MM.1S (cell line): ENCODE data around the gene CCDC27.
"Not testable (repeated sequence)": the region's sequence is repeated elsewhere in the genome, so short reads cannot be mapped to it uniquely, and the experiment has no call there.

Source experiments
- DNase-seq: peaks from one replicate; pipeline ENCODE4 v3.0.0-alpha.2; 2015
- H2AFZ ChIP-seq: fragments of 300-600 bp; sonication (generic); 2 replicates; pipeline ENCODE4 v1.6.0; 2016; ENCODE audit warnings: antibody characterized with exemption, low read length
- H3F3A ChIP-seq: fragments of 300-600 bp; sonication (generic); 2 replicates; pipeline ENCODE4 v1.6.1; 2016; ENCODE audit warnings: mild to moderate bottlenecking, antibody characterized with exemption, low read length, moderate library complexity, mixed read lengths; ENCODE audit not compliant: insufficient read depth
- H3K27ac ChIP-seq: fragments of 300-600 bp; sonication (generic); 2 replicates; pipeline ENCODE4 v1.5.1; 2016; ENCODE audit warnings: mild to moderate bottlenecking, low read length
- H3K27me3 ChIP-seq: fragments of 300-600 bp; sonication (generic); replicated peaks from 2 replicates; pipeline ENCODE4 v1.6.0; 2016; ENCODE audit warnings: low read length; ENCODE audit not compliant: insufficient read depth
- H3K36me3 ChIP-seq: fragments of 300-600 bp; sonication (generic); replicated peaks from 2 replicates; pipeline ENCODE4 v1.6.1; 2016; ENCODE audit warnings: mild to moderate bottlenecking, low read length, mixed read lengths; ENCODE audit not compliant: insufficient read depth
- H3K4me1 ChIP-seq: fragments of 300-600 bp; sonication (generic); 2 replicates; pipeline ENCODE4 v1.6.1; 2016; ENCODE audit warnings: low read length, mixed read lengths
- H3K4me2 ChIP-seq: fragments of 300-600 bp; sonication (generic); 2 replicates; pipeline ENCODE4 v1.6.0; 2016; ENCODE audit warnings: low read depth, low read length
- H3K4me3 ChIP-seq: fragments of 300-600 bp; sonication (generic); 2 replicates; pipeline ENCODE4 v1.5.1; 2016; ENCODE audit warnings: low read length, mixed read lengths
- H3K79me2 ChIP-seq: fragments of 300-600 bp; sonication (generic); 2 replicates; pipeline ENCODE4 v1.6.1; 2016; ENCODE audit warnings: mixed run types, low read length, mixed read lengths
- H3K9ac ChIP-seq: fragments of 300-600 bp; sonication (generic); 2 replicates; pipeline ENCODE4 v1.6.1; 2016; ENCODE audit warnings: low read length, mixed read lengths
- H3K9me2 ChIP-seq: fragments of 300-600 bp; sonication (generic); replicated peaks from 2 replicates; pipeline ENCODE4 v1.6.1; 2016; ENCODE audit warnings: mild to moderate bottlenecking, low read length, mixed read lengths; ENCODE audit not compliant: insufficient read depth
- H3K9me3 ChIP-seq: fragments of 300-600 bp; sonication (generic); replicated peaks from 2 replicates; pipeline ENCODE4 v1.6.1; 2016; ENCODE audit warnings: mild to moderate bottlenecking, low read length, mixed read lengths; ENCODE audit not compliant: insufficient read depth
- H4K20me1 ChIP-seq: fragments of 300-600 bp; sonication (generic); 2 replicates; pipeline ENCODE4 v1.6.1; 2016; ENCODE audit warnings: mild to moderate bottlenecking, low read length, moderate library complexity, mixed read lengths; ENCODE audit not compliant: insufficient read depth
- EZH2 ChIP-seq: fragments of 300-600 bp; sonication (generic); optimal IDR thresholded peaks from 2 replicates; pipeline ENCODE3; 2017; ENCODE audit warnings: low read depth, mild to moderate bottlenecking, antibody characterized with exemption, low read length, mixed read lengths
- EZH2phosphoT487 ChIP-seq: fragments of 300-600 bp; sonication (generic); IDR thresholded peaks from 2 replicates; pipeline ENCODE4 v1.6.1; 2018; ENCODE audit warnings: antibody characterized with exemption, low read length
- TF ChIP-seq, protein P1 (sequence below): fragments of 300-600 bp; sonication (generic); IDR thresholded peaks from 2 replicates; pipeline ENCODE4 v1.5.1; 2016; ENCODE audit warnings: antibody characterized with exemption, low read length, mixed read lengths

CCDC27 gene

DNA sequence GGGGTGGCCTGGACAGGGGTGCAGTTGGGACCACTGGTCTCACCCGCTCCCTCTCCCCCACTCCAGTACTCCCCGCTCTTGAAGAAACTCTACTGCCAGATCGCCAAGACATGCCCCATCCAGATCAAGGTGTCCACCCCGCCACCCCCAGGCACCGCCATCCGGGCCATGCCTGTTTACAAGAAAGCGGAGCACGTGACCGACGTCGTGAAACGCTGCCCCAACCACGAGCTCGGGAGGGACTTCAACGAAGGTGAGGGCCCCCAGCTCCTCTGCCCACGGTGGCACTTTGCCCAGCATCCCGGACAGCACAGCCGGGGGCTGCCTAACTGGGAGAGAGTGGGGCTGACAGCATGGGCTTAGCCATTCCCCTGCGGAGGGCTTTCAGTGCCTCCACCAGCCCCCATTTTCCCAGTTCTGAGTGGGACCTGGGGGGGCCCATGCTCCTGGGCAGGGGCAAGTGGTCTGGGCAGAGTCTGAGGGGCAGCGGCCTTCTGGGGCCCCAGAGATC lies 30.2 kb upstream of the CCDC27 start:
- no peaks in the 10 kb centered on the region for H3K9me3 ChIP-seq
- no peak for DNase-seq
- TF ChIP-seq EZH2 (no peak), EZH2phosphoT487 (no peak)
- TF ChIP-seq, protein P1, sequence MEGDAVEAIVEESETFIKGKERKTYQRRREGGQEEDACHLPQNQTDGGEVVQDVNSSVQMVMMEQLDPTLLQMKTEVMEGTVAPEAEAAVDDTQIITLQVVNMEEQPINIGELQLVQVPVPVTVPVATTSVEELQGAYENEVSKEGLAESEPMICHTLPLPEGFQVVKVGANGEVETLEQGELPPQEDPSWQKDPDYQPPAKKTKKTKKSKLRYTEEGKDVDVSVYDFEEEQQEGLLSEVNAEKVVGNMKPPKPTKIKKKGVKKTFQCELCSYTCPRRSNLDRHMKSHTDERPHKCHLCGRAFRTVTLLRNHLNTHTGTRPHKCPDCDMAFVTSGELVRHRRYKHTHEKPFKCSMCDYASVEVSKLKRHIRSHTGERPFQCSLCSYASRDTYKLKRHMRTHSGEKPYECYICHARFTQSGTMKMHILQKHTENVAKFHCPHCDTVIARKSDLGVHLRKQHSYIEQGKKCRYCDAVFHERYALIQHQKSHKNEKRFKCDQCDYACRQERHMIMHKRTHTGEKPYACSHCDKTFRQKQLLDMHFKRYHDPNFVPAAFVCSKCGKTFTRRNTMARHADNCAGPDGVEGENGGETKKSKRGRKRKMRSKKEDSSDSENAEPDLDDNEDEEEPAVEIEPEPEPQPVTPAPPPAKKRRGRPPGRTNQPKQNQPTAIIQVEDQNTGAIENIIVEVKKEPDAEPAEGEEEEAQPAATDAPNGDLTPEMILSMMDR, result no peak
- no peaks in the 10 kb centered on the region for H3K27me3 ChIP-seq
- H3K79me2 ChIP-seq, result no peaks in the 10 kb centered on the region
- H3K4me1 ChIP-seq, result no peaks in the 10 kb centered on the region
- no peak overlapping the region for H3K4me2 ChIP-seq
- H3K9me2 ChIP-seq, result no peaks in the 10 kb centered on the region
- no peaks in the 10 kb centered on the region for H3F3A ChIP-seq
- H4K20me1 ChIP-seq, result no peaks in the 10 kb centered on the region
- no peak overlapping the region for H3K4me3 ChIP-seq
- H3K9ac ChIP-seq, result no peak overlapping the region
- no peaks in the 10 kb centered on the region for H3K36me3 ChIP-seq
- H3K27ac ChIP-seq, result no peak overlapping the region
- no peak overlapping the region for H2AFZ ChIP-seq

DNA sequence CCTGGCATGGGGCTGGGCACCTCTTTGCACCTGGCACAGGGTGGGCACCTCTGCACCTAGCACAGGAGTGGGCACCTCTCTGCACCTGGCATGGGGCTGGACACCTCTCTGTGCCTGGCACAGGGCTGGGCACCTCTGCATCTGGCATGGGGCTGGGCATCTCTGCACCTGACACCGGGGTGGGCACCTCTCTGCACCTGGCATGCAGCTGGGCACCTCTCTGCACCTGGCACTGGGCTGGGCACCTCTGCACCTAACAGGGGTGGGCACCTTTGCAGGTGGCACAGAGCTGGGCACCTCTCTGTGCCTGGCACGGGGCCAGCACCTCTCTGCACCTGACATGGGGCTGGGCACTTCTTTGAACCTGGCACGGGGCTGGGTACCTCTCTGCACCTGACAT lies 29.4 kb upstream of the CCDC27 start:
- no peak overlapping the region for H3K4me3 ChIP-seq
- H3K79me2 ChIP-seq, result no peaks in the 10 kb centered on the region
- H3K27me3 ChIP-seq, result no peaks in the 10 kb centered on the region
- DNase-seq, result no peak
- TF ChIP-seq EZH2phosphoT487 (no peak), EZH2 (no peak)
- TF ChIP-seq, protein P1, result no peak
- no peaks in the 10 kb centered on the region for H3F3A ChIP-seq
- no peaks in the 10 kb centered on the region for H3K4me1 ChIP-seq
- H3K9ac ChIP-seq, result no peak overlapping the region
- no peaks in the 10 kb centered on the region for H3K9me3 ChIP-seq
- H2AFZ ChIP-seq, result no peak overlapping the region
- H3K27ac ChIP-seq, result no peak overlapping the region
- no peaks in the 10 kb centered on the region for H3K36me3 ChIP-seq
- H3K9me2 ChIP-seq, result no peaks in the 10 kb centered on the region
- H4K20me1 ChIP-seq, result no peaks in the 10 kb centered on the region
- no peak overlapping the region for H3K4me2 ChIP-seq

DNA sequence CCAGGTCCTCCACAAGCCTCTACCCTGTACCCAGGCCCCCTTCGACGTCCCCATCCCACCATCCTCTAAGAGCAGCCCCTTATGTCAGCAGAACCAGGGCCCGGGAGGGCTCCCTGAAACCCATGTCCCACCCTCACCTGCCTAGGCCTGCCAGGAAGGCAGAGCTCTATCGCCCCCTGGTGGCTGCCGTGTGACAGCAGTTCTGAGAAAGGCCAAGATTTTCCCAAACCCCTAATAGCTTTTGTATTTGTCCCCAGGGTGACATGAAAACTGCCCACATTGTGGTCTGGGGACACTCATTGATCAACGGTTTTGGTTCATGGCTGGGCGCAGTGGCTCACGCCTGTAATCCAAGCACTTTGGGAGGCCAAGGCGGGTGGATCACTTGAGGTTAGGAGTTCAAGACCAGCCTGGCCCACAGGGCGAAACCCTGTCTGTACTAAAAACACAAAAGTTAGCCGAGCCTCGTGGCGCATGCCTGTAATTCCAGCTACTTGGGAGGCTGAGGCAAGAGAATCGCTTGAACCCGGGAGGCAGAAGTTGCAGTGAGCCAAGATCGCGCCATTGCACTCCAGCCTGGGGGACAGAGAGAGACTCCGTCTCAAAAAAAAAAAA lies 27.7 kb upstream of the CCDC27 start:
- H3K4me3 ChIP-seq, H3K4me2 ChIP-seq, H3K27me3 ChIP-seq, H4K20me1 ChIP-seq, H3K36me3 ChIP-seq, H3K9me3 ChIP-seq, H3K9ac ChIP-seq, H2AFZ ChIP-seq, H3F3A ChIP-seq, H3K4me1 ChIP-seq, H3K79me2 ChIP-seq, H3K9me2 ChIP-seq, H3K27ac ChIP-seq: not testable (repeated sequence)
- peak; percentile 57 for DNase-seq
- TF ChIP-seq, protein P1, result peak; percentile 91
